Activated CD8-positive, alpha-beta memory T cell treated with anti-CD3 and anti-CD28 coated beads for 24 hours (primary cell): ENCODE data around the gene TMEM145.
"Not testable (repeated sequence)": the region's sequence is repeated elsewhere in the genome, so short reads cannot be mapped to it uniquely, and the experiment has no call there.

ENCODE experiments used
- DNase-seq: peaks from one replicate; pipeline ENCODE4 v3.0.0-alpha.2; 2020

Gene TMEM145

GRCh38 chr19:42313096-42313839 lies at the start of gene TMEM145:
TSS of gene TMEM145 (plus strand) at chr19:42313309. CDS start at chr19:42313377, 68 bp downstream.
- peak; percentile 71 for DNase-seq

GRCh38 chr19:42266105-42266504 lies 47.0 kb upstream of the TMEM145 start:
- DNase-seq: not testable (repeated sequence)

GRCh38 chr19:42266928-42267603 lies 46.0 kb upstream of the TMEM145 start:
- not testable (repeated sequence) for DNase-seq

GRCh38 chr19:42267644-42268141 lies 45.4 kb upstream of the TMEM145 start:
- no peak for DNase-seq

- DNase-seq: peak; percentile 99
Measured at GRCh38 chr19:42268142-42268703, 44.9 kb upstream of the TMEM145 start.

GRCh38 chr19:42268704-42269477 lies 44.2 kb upstream of the TMEM145 start, which contains the start of gene CIC:
TSS of gene CIC (plus strand) at chr19:42269252. CDS start at chr19:42271784, 2,532 bp downstream.
- peak; percentile 99 for DNase-seq

- DNase-seq: no peak
Measured at GRCh38 chr19:42269478-42270345, 43.4 kb upstream of the TMEM145 start.

GRCh38 chr19:42270346-42271044 lies 42.6 kb upstream of the TMEM145 start:
- DNase-seq: peak; percentile 88

- DNase-seq: no peak
Measured at GRCh38 chr19:42271045-42271419, 42.1 kb upstream of the TMEM145 start.

- no peak for DNase-seq
Measured at GRCh38 chr19:42271861-42272534, 41.1 kb upstream of the TMEM145 start.

- DNase-seq: no peak
Measured at GRCh38 chr19:42272535-42272897, 40.6 kb upstream of the TMEM145 start.

- DNase-seq: no peak
Measured at GRCh38 chr19:42272989-42273406, 40.1 kb upstream of the TMEM145 start.

GRCh38 chr19:42273407-42274064 lies 39.6 kb upstream of the TMEM145 start:
- DNase-seq: no peak

GRCh38 chr19:42274065-42274682 lies 38.9 kb upstream of the TMEM145 start:
- DNase-seq: no peak

- no peak for DNase-seq
Measured at GRCh38 chr19:42275103-42275502, 38.0 kb upstream of the TMEM145 start.

- DNase-seq: no peak
Measured at GRCh38 chr19:42275517-42275916, 37.6 kb upstream of the TMEM145 start.

GRCh38 chr19:42276284-42276683 lies 36.8 kb upstream of the TMEM145 start:
- no peak for DNase-seq

- DNase-seq: no peak
Measured at GRCh38 chr19:42276821-42277220, 36.3 kb upstream of the TMEM145 start.

GRCh38 chr19:42277821-42278451 lies 35.2 kb upstream of the TMEM145 start:
- no peak for DNase-seq
